Brain microvascular endothelial cell (primary cell): Measurements from ENCODE around the gene VRK3.
A peak's percentile ranks its signal among the peaks of the same experiment; 100 is the strongest.

Experiments used
- DNase-seq: peaks from one replicate; pipeline ENCODE4 v3.0.0-alpha.2; 2020
- H3K27ac ChIP-seq: fragments of 250-450 bp; sonication (Bioruptor Pico); 2 replicates; pipeline ENCODE4 v1.5.1; 2020; ENCODE audit warnings: mild to moderate bottlenecking, moderate library complexity
- H3K27me3 ChIP-seq: fragments of 250-450 bp; sonication (Bioruptor Pico); replicated peaks from 2 replicates; pipeline ENCODE4 v1.5.1; 2020; ENCODE audit warnings: mild to moderate bottlenecking
- H3K36me3 ChIP-seq: fragments of 250-450 bp; sonication (Bioruptor Pico); replicated peaks from 2 replicates; pipeline ENCODE4 v1.5.1; 2020; ENCODE audit warnings: mild to moderate bottlenecking
- H3K4me3 ChIP-seq: 2 replicates; pipeline ENCODE4 v1.5.1; 2011; ENCODE audit warnings: low read depth, mild to moderate bottlenecking, control low read depth, low read length, moderate library complexity
- CTCF ChIP-seq: IDR thresholded peaks from 2 replicates; pipeline ENCODE4 v1.5.1; 2011; ENCODE audit warnings: low read depth, mild to moderate bottlenecking, moderate library complexity, low read length, control low read depth, inconsistent platforms; ENCODE audit errors: missing control alignments
- in situ Hi-C: cut with HindIII; loops from 2 replicates; pipeline ENCODE4 v1.10.0; 2017; ENCODE audit warnings: low sequenced_read_pairs, low pct_ligation_motif_present

Gene VRK3

GRCh38 chr19:49932731-49933131, 92.4 kb downstream of the VRK3 start:
- H3K27ac ChIP-seq: no peak overlapping the region
- H3K36me3 ChIP-seq: peaks cover 12% of the 10 kb centered on the region
- no peak for TF ChIP-seq CTCF
- DNase-seq: no peak
- no peak overlapping the region for H3K4me3 ChIP-seq
- in situ Hi-C loops: no loop called here
- no peaks in the 10 kb centered on the region for H3K27me3 ChIP-seq

GRCh38 chr19:49932041-49932451, 93.1 kb downstream of the VRK3 start:
- no peak for TF ChIP-seq CTCF
- in situ Hi-C loops: no loop called here
- DNase-seq: no peak
- peaks cover 18% of the 10 kb centered on the region for H3K36me3 ChIP-seq
- H3K27me3 ChIP-seq: no peaks in the 10 kb centered on the region
- no peak overlapping the region for H3K27ac ChIP-seq
- no peak overlapping the region for H3K4me3 ChIP-seq

GRCh38 chr19:49931293-49932040, 93.7 kb downstream of the VRK3 start:
- in situ Hi-C loops: no loop called here
- peaks cover 20% of the 10 kb centered on the region for H3K36me3 ChIP-seq
- H3K4me3 ChIP-seq: no peak overlapping the region
- no peak for DNase-seq
- TF ChIP-seq CTCF: no peak
- no peaks in the 10 kb centered on the region for H3K27me3 ChIP-seq
- H3K27ac ChIP-seq: no peak overlapping the region

GRCh38 chr19:49930483-49931011, 94.6 kb downstream of the VRK3 start:
- DNase-seq: no peak
- in situ Hi-C loops: no loop called here
- H3K27me3 ChIP-seq: no peaks in the 10 kb centered on the region
- H3K27ac ChIP-seq: no peak overlapping the region
- no peak for TF ChIP-seq CTCF
- H3K4me3 ChIP-seq: no peak overlapping the region
- H3K36me3 ChIP-seq: peaks cover 22% of the 10 kb centered on the region

GRCh38 chr19:49929611-49930482, 95.3 kb downstream of the VRK3 start:
- DNase-seq: peak; percentile 94
- no peak for TF ChIP-seq CTCF
- Histone ChIP-seq H3K27me3 (no peaks in the 10 kb centered on the region), H3K36me3 (peaks cover 22% of the 10 kb centered on the region), H3K27ac (peak overlapping the region; percentile 86), H3K4me3 (peak overlapping the region; percentile 96)
- in situ Hi-C loops: no loop called here
